ENCODE data around the gene STK32C.

- TF ChIP-seq CTCF (IDR thresholded peaks at IDR 0.05) (no peak), ZFX (IDR thresholded peaks at IDR 0.05; ENCODE audit: borderline replicate concordance) (no peak)
These were observed 47.9 kb downstream of the STK32C start for GRCh38 chr10:132259702-132260482.

Measured in 22Rv1 (cell line).